Pulmonary artery endothelial cell (primary cell): ENCODE results near the gene SETD7. TPM values are rescaled to one million over a fixed set of nuclear protein-coding genes. Genes with fewer than 3 reads are reported as not detected.

Experiments used
- DNase-seq: peaks from one replicate; pipeline ENCODE4 v3.0.0-alpha.2; 2011; ENCODE audit warnings: low read depth, low spot score
- total RNA-seq: library from RNA; depleted of rRNA; stranded (reverse); fragments of >200 nt; gene quantifications from 2 replicates; pipeline ENCODE4 v1.2.3, GENCODE V29; 2014

The SETD7 gene
- total RNA-seq, 1 donor from 2014 or later: 64.5 TPM

DNA sequence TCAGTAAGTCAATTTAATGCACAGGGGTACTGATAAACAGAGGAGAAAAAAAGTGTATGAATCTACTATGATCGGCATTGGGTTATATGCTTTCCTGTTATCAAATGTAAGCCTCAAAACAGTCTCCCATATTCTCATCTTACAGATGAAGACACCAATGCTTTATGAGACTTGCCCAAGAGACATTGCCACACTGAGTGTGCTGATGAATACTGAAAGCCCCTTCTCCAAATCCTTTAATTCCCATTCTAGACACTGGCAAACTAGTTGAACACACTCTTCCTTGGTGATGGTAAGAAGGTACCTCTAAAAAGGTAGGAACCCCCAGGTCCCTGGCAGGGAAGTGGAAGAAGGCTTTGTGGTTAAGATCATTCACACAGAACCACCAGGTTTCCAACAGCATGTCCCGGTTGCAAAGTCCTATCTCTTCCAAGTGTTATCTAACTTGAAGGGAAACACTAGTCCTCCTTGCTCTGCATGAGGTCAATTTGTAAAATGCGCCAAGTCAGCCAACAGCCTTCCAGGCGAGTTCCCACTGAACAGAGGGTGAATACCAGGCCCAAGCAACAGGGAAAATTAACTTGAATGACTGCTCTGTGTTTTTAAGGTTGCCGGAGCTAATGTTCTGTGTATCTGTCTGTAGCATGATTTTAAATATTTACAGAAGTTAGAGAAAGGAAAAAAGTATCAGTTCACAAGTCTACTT lies 5.1 kb downstream of the SETD7 start:
- DNase-seq: no peak

DNA sequence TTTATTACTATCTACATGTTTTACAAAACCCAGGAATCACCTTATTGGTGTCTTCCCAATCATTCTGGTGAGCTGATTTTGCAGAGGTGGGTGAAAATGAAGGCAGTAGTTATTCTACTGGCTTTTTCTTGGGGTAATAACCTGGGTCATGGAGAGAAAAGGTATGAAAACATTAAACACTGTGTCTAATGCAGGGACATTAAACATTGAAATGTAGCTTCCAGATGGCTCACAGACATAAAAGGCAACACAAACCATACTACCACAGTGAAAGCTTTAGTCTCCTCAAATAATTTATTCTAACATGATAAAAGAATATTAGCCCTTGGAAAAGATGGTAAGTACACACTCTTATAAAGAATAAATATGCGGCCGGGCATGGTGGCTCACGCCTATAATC lies 8.0 kb downstream of the SETD7 start:
- no peak for DNase-seq

DNA sequence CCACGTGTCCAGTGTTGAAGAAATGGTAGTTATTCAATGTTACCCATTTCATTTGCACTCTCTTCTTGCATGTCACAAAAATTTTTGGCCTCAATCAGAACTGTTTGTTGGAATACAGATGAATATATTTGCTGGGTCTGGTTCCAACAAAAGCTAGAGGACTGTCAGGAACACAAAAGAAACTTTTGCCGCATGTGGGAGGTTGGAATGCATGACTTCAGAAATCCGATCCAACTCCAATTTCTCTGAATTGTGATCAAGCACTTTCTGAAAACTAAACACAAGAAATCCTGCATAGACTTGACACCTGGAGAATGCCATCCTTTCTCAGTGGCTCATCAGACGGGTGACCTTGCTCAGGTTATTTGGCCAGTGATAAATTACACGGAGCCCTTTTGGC lies 15.4 kb downstream of the SETD7 start:
- DNase-seq: no peak

DNA sequence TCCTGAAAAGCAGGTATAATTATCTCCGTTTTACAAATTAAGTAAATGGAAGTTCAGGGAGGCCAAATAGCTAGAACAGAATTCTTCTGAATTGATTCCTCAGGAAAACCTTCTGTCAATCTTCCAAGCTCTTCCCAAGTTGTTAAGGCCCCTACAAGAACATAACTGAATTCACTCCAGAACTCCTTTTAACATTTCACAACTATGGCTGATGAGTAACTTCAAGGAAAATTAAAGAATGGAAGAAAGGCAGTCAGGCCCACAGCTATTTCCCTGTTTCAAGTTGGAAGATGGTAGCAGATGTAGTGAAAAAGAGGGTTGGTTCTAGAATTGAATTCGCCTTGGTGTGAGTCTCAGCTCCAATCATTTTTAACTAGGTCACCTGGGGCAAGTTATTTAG lies 15.9 kb downstream of the SETD7 start:
- DNase-seq: no peak

- no peak for DNase-seq
Measured at GRCh38 chr4:139537292-139537691, 18.7 kb downstream of the SETD7 start.

- no peak for DNase-seq
Measured at GRCh38 chr4:139535871-139536234, 20.2 kb downstream of the SETD7 start.

GRCh38 chr4:139535228-139535870 lies 20.7 kb downstream of the SETD7 start:
- no peak for DNase-seq

DNA sequence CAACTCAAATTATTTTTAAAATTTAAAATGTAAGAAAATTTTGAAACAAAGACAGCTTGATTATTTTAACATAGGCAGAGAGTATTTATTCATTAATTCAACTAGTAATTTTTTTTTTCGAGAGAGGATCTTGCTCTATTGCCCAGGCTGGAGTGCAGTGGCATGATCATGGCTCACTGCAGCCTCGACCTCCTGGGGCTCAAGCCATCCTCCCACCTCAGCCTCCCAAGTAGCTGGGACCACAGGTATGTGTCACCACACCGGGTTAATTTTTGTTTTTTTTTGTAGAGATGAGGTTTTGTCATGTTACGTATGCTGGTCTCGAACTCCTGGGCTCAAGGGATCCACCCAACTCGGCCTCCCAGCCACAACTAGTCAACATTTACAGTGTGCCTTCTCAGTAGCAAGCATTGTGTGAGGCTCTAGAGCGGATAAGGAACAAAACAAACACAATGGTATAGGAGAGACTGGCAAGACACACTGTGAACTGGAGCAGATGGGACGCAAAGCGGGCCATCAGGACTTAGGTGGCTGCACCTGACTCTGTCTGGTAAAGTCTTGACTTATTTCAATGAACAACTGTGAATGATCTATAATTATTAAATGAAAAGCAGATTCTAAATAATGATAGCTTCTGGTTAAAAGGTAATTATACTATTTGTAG lies 21.6 kb downstream of the SETD7 start:
- no peak for DNase-seq

DNA sequence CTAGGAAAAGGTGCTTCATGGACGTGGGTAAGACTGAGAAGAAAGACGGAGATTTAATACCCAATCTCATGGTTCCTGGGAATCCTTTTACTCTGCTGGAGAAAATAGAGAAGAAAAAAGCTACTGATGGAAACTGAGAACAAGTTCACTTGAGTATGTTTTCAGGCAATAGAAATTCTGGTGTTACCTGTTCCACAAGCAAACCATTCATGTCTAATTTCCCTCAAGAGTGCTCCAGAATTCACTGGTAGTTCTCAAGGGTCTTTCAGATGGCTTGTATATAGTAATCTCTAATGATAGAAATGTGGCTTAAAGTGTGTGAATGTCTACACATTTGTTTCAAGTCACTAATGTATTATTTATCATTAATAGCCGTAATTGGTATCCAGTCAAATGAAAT lies 22.5 kb downstream of the SETD7 start:
- no peak for DNase-seq

DNA sequence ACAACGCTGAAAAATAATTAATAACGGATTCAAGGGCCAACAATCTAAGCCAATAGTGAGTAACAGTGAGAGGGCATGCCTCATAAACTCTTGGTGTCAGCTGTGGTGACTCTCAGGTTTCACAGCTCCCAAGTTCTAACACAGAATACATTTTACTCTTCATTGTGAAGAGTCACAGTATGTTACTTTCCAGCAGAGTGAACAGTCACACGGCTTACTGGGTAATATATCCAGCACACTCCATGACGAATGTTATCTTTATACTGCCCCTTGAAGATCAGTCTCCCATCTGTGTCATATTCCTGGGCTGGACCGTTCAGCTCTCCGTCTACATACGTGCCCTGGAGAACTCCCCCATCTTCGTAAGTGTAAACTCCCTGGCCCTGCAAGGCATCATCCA lies 23.1 kb downstream of the SETD7 start:
- DNase-seq: no peak

DNA sequence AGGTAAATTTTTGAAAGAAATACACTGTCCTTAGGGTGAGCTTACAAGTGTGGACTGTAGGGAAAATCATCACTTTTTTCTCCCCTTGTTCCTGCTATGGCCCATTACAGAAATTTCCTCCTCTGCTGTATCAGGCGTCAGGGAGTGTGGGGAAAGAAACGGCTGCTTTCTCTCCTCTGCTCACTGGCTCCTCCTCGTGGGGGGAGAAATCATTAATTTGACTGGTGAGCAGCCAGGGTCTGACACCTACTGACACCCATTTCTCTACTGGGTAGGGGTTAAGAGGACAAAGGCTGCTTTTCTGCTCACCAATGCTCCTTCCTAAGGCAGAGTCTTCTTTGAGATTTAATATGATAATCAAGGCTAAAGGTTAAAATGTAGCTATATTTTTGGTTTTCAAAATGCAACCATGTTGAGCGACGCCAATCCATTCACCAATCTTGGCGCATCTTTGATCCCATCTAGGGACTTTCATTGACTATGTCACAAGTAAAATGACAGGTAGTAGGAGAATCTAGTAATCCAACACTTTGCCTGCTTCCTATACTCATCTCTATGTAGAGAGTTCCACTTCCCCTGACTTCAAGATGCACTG lies 25.1 kb downstream of the SETD7 start:
- no peak for DNase-seq

- no peak for DNase-seq
Measured at GRCh38 chr4:139528377-139529005, 27.5 kb downstream of the SETD7 start.

GRCh38 chr4:139526928-139527327 lies 29.1 kb downstream of the SETD7 start:
- no peak for DNase-seq

GRCh38 chr4:139525414-139525813 lies 30.6 kb downstream of the SETD7 start:
- DNase-seq: no peak

DNA sequence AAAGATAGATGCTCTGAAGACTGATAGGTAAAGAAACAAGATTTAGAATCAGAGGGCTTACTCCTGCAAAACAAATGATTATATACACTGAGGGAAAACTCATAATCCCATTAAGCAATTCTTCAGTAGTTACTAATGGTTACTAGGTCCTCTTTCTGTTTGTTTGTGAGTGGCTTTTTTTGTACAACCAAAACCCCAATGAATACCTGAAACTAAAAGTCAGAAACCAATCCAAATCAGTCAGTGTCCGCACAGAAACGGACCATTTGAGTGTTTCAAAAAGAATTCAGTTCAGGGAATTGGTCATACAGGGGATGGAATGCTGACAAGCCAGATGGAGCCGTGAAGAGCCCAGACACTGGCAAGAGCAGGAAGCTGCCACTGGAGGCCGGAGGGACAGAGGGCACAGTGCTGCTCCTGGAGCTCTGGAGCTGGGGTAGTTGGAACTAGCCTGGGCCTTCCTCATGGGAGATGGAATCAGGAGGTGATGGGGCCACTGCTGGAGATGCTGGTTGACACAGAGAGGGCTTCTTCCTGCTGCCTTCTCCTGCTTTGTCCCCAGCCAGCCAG lies 31.9 kb downstream of the SETD7 start:
- no peak for DNase-seq

DNA sequence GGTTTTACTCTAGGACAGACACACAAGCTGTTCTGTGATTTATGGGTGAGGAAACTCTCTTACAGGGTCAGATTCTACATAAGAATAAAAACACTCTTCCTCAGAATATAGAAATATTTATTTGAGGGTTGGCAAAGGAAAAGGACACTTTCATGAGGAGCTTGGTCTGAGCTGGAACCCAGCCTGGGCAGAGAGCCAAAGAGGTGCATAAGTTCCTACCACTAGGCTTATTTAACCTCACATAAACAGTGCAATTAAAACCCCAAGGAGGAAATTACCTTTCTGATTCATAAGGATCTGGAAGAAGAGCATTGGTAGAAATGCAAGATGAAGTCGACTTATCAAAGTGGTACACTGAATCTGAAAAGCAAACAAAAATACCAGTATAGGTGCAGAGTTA lies 32.9 kb downstream of the SETD7 start:
- no peak for DNase-seq

GRCh38 chr4:139522457-139522856 lies 33.6 kb downstream of the SETD7 start:
- no peak for DNase-seq

- DNase-seq: no peak
Measured at GRCh38 chr4:139521754-139522401, 34.1 kb downstream of the SETD7 start.

DNA sequence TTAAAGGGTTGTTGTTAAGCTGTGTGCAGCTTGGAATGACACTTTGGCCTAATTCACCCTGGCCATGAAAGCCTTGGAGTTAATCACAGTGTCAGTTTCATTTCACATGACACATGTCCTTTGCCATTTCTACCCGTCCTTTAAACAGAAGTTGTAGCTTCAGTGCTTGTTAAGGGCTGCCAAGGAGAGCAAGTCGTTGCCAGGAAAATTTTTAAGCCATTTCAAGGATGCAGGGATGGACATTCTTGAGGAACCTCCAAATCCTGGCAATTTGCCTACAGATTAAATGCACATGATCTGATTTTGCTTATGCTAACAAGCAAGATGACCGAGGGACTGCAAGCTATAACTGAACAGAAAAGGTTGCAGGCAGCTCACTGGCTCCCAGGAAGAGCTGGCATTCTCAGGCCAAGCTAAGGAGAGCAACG lies 40.5 kb downstream of the SETD7 start:
- DNase-seq: no peak

DNA sequence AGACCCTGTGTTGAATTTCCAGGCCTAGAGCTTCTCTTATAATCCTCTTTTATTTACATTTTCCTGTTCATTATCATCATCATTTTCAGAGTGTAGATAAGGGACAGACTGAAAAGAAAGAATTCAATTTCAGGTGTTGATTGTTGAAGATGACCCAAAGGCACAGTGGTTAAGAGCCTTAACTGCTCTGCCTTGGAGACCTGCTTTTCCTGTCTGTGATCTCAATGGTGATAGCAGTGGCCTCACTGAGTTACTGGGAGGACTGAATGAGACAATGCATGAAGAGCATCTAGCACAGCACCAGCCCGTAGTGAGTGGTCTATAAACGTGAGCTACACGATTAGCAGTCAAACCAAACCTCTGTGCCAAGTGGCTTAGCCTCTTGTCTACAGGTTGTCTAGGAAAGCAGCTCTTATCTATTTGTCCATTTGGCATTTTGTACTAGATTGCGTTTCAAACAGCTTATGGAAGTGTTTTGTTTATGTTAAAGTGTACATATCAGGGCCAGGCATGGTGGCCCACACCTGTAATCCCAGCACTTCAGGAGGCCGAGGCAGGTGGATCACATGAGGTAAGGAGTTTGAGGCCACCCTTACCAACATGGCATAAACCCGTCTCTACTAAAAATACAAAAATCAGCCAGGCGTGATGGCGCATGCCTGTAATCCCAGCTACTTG lies 41.5 kb downstream of the SETD7 start:
- no peak for DNase-seq

GRCh38 chr4:139511320-139511719 lies 44.7 kb downstream of the SETD7 start:
- DNase-seq: no peak
